GM21526 (cell line): Measurements from ENCODE around the gene PRPF38B.

Experiments used
- ATAC-seq: cut with Tn5 transposase; IDR thresholded peaks from one replicate; pipeline ENCODE4 v1.9.1; 2021; ENCODE audit warnings: moderate library complexity; ENCODE audit not compliant: unreplicated experiment, low FRiP score

PRPF38B gene

GRCh38 chr1:108716437-108717230 lies 24.5 kb downstream of the PRPF38B start:
- ATAC-seq = no peak

GRCh38 chr1:108717774-108718316 lies 25.7 kb downstream of the PRPF38B start:
- ATAC-seq = no peak

GRCh38 chr1:108718927-108719655 lies 27.0 kb downstream of the PRPF38B start:
- no peak for ATAC-seq

- no peak for ATAC-seq
Measured at GRCh38 chr1:108719656-108720435, 27.7 kb downstream of the PRPF38B start.

GRCh38 chr1:108722292-108722691 lies 30.2 kb downstream of the PRPF38B start:
- no peak for ATAC-seq

- no peak for ATAC-seq
Measured at GRCh38 chr1:108725906-108726305, 33.8 kb downstream of the PRPF38B start.

GRCh38 chr1:108728327-108728923 lies 36.3 kb downstream of the PRPF38B start:
- no peak for ATAC-seq

GRCh38 chr1:108729481-108729880 lies 37.4 kb downstream of the PRPF38B start:
- ATAC-seq = no peak

- ATAC-seq = no peak
Measured at GRCh38 chr1:108732398-108732797, 40.3 kb downstream of the PRPF38B start.

GRCh38 chr1:108734171-108734865 lies 42.2 kb downstream of the PRPF38B start:
- ATAC-seq = no peak

GRCh38 chr1:108742253-108742652 lies 50.1 kb downstream of the PRPF38B start:
- ATAC-seq = no peak

GRCh38 chr1:108745980-108746381 lies 53.9 kb downstream of the PRPF38B start:
- no peak for ATAC-seq

- peak; percentile 85 for ATAC-seq
Measured at GRCh38 chr1:108746382-108747170, 54.5 kb downstream of the PRPF38B start, which contains the start of gene STXBP3. Gene STXBP3 (plus strand): TSS chr1:108746674. CDS start chr1:108746738, 64 bp downstream.

- no peak for ATAC-seq
Measured at GRCh38 chr1:108747171-108747850, 55.2 kb downstream of the PRPF38B start.

- no peak for ATAC-seq
Measured at GRCh38 chr1:108747898-108748297, 55.8 kb downstream of the PRPF38B start.

- ATAC-seq = no peak
Measured at GRCh38 chr1:108749081-108749480, 57.0 kb downstream of the PRPF38B start.

- no peak for ATAC-seq
Measured at GRCh38 chr1:108750476-108751181, 58.5 kb downstream of the PRPF38B start.
